HepG2 (cell line): ENCODE data around the gene ZMYND8. TPM values are rescaled to one million over a fixed set of nuclear protein-coding genes. Genes with fewer than 3 reads are reported as not detected.

Experiments
- ATAC-seq: fragments of 200-7000 bp; cut with Tn5 transposase; 3 replicates; pipeline ENCODE4 v1.9.1; 2020; ENCODE audit warnings: mild to moderate bottlenecking, moderate library complexity
- BruUV-seq: library from RNA; stranded (reverse); fragments of 400-500 nt; replicated peaks from 2 replicates; lab custom pipeline; 2021; lab: Mats Ljungman, UMichigan
- CTCF ChIA-PET: fragments of 300-600 bp; formaldehyde crosslinking; extraction: SDS; loops from one replicate; lab custom pipeline; 2021; ENCODE audit warnings: low total read pairs, inconsistent platforms, low intra/inter-chr PET ratio; lab: Yijun Ruan, JAX
- POLR2A ChIA-PET: fragments of 350-600 bp; sonication (Branson Sonifier 250); formaldehyde crosslinking; loops from one replicate; lab custom pipeline; 2020; ENCODE audit warnings: antibody characterized with exemption, inconsistent platforms; lab: Yijun Ruan, JAX
- DNase-seq: peaks from one replicate; pipeline ENCODE4 v3.0.0-alpha.2; 2015; ENCODE audit warnings: low spot score
- FAIRE-seq: peaks from 3 replicates; lab custom pipeline; 2011; peaks lifted over from hg19 to GRCh38; lab: Jason Lieb, UNC
- H2AFZ ChIP-seq: one replicate; pipeline ENCODE4 v1.6.1; 2011; ENCODE audit warnings: low read length, inconsistent platforms
- H3K27ac ChIP-seq: fragments of 300-600 bp; 3 replicates; pipeline ENCODE4 v1.8.0; 2011; ENCODE audit warnings: mixed run types, mild to moderate bottlenecking, mixed read lengths, low read length, inconsistent platforms; ENCODE audit not compliant: insufficient read depth; ENCODE audit errors: extremely low read length
- H3K27me3 ChIP-seq, 2 experiments: fragments of 200-600 bp in 1 of 2; 2 replicates in 1 of 2; 3 replicates in 1 of 2; pipeline versions ENCODE4 v1.6.0 to v1.8.0; 2011; ENCODE audit warnings: low read length in 2 of 2, mild to moderate bottlenecking in 2 of 2, moderate library complexity in 2 of 2, inconsistent platforms in 1 of 2; ENCODE audit not compliant: insufficient read depth in 2 of 2, control insufficient read depth in 1 of 2
- H3K36me3 ChIP-seq, 2 experiments: fragments of 200-600 bp in 1 of 2; replicated peaks in 1 of 2; 2 replicates in 1 of 2; 3 replicates in 1 of 2; pipeline versions ENCODE4 v1.5.1 to v1.8.0; 2011; ENCODE audit warnings: low read length in 2 of 2, inconsistent platforms in 1 of 2; ENCODE audit not compliant: insufficient read depth in 2 of 2, control insufficient read depth in 1 of 2
- H3K4me1 ChIP-seq: 2 replicates; pipeline ENCODE4 v1.5.1; 2012; ENCODE audit warnings: low read length, inconsistent platforms; ENCODE audit not compliant: insufficient read depth
- H3K4me2 ChIP-seq: 2 replicates; pipeline ENCODE4 v1.6.0; 2011; ENCODE audit warnings: low read depth, low read length, inconsistent platforms
- H3K4me3 ChIP-seq, 3 experiments: fragments of 200-600 bp in 1 of 3; sonication (generic), shearing (Covaris generic) in 1 of 3; replicated peaks in 1 of 3; 2 replicates each; pipeline ENCODE4 v1.5.1; 2011 to 2016; ENCODE audit warnings: low read length in 3 of 3, inconsistent platforms in 2 of 3, low read depth in 2 of 3, mild to moderate bottlenecking in 2 of 3, control low read depth in 1 of 3, mixed read lengths in 1 of 3; ENCODE audit not compliant: insufficient read depth in 1 of 3
- H3K79me2 ChIP-seq: one replicate; pipeline ENCODE4 v1.6.1; 2011; ENCODE audit warnings: low read length, inconsistent platforms; ENCODE audit not compliant: insufficient read depth
- H3K9ac ChIP-seq: 2 replicates; pipeline ENCODE4 v1.6.0; 2011; ENCODE audit warnings: mild to moderate bottlenecking, low read depth, low read length, inconsistent platforms; ENCODE audit not compliant: insufficient read depth
- H3K9me3 ChIP-seq: 2 replicates; pipeline ENCODE4 v1.5.1; 2012; ENCODE audit warnings: mild to moderate bottlenecking, low read length
- H4K20me1 ChIP-seq: 2 replicates; pipeline ENCODE4 v1.6.0; 2011; ENCODE audit warnings: inconsistent platforms, mild to moderate bottlenecking, low read length, moderate library complexity; ENCODE audit not compliant: insufficient read depth
- IKZF4 ChIP-seq: sonication (generic); formaldehyde crosslinking; IDR thresholded peaks from 2 replicates; pipeline ENCODE4 v1.5.1; 2020; ENCODE audit warnings: borderline replicate concordance, mild to moderate bottlenecking, low read depth, missing genetic modification reagents; ENCODE audit errors: not compliant biosample characterization
- KDM4B ChIP-seq: sonication (generic); formaldehyde crosslinking; IDR thresholded peaks from 2 replicates; pipeline ENCODE4 v1.4.0; 2020; ENCODE audit warnings: missing genetic modification reagents
- ONECUT2 ChIP-seq: sonication (generic); formaldehyde crosslinking; IDR thresholded peaks from 2 replicates; pipeline ENCODE4 v1.4.0; 2020; ENCODE audit warnings: missing genetic modification reagents
- ZNF567 ChIP-seq: sonication (generic); formaldehyde crosslinking; IDR thresholded peaks from 2 replicates; pipeline ENCODE4 v1.8.1; 2023; ENCODE audit warnings: mild to moderate bottlenecking, missing genetic modification reagents, borderline replicate concordance
- ZNF577 ChIP-seq: sonication (generic); formaldehyde crosslinking; IDR thresholded peaks from 2 replicates; pipeline ENCODE4 v1.4.0; 2020; ENCODE audit warnings: mild to moderate bottlenecking, low read depth, missing genetic modification reagents, borderline replicate concordance
- WGBS: methylation state at CpG from one replicate; pipeline ENCODE4 v1.1.6; 2017; ENCODE audit warnings: low lambda C conversion rate; 5-methylcytosine and 5-hydroxymethylcytosine counted together
- in situ Hi-C: cut with HindIII; loops from 2 replicates; pipeline ENCODE4 v1.10.0; 2017; ENCODE audit warnings: low pct_unique_long_range_greater_than_20kb; ENCODE audit not compliant: extremely low pct_ligation_motif_present
- intact Hi-C: fragments of 100-400 bp; cut with micrococcal nuclease; formaldehyde crosslinking; loops from one replicate; pipeline ENCODE4 v1.10.0; 2022; ENCODE audit not compliant: unreplicated experiment
- polyA plus RNA-seq, 8 experiments: library from polyadenylated mRNA; depleted of rRNA in 3 of 8; stranded (reverse) in 7 of 8; unstranded in 1 of 8; fragments of >200 nt; fragmentation: Illumina TruSeq in 4 of 8; extraction: Trizol in 4 of 8; gene quantifications; 2 replicates each; pipeline versions ENCODE4 v1.2.1 to v1.2.3, GENCODE V29; 2011 to 2016; ENCODE audit warnings: low read depth in 4 of 8, missing spikeins in 1 of 8, mixed read lengths in 1 of 8; ENCODE audit not compliant: insufficient read depth in 1 of 8
- total RNA-seq, 5 experiments: library from RNA; depleted of rRNA; stranded (reverse); fragments of >200 nt; fragmentation: Illumina TruSeq; extraction: Trizol; gene quantifications; 2 replicates each; pipeline ENCODE4 v1.2.3, GENCODE V29; 2016; ENCODE audit warnings: low read depth in 1 of 5
- TF ChIP-seq, protein P1 (sequence below): sonication (generic); formaldehyde crosslinking; IDR thresholded peaks from 2 replicates; pipeline ENCODE4 v1.9.0; 2021; ENCODE audit warnings: missing genetic modification reagents, mild to moderate bottlenecking, borderline replicate concordance

The ZMYND8 gene
- total and polyA plus RNA-seq, 2 of the 13 experiments (the other 11 are each of a cell fraction or from before 2014, with no cell fraction given), result 53.9 to 84.7 TPM

DNA sequence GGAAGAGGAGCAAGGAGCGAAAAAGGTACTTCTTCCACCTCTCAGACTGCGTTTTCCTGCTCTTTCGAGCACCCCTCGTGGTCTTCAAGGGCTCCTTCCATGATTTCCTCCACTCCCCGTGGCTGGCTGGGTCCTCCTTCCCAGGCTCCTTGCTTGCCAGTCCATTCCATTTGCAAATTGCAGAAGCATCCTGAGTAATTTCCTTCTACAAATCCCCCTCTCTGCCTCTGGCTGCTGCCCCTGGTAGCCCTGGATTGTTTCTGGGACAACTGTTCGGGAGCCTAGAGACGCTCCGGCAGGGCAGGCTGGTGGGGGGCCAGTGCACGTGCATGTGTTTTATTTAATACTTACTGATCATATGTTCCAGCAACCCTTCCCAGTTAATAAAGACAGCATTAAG is 173.1 kb downstream of the ZMYND8 start:
- peaks cover 3 to 25% of the 10 kb centered on the region in 2 experiments; a peak in 4 of 5 replicates for H3K27me3 ChIP-seq
- ChIA-PET CTCF (no interaction called here), POLR2A (no interaction called here)
- in situ Hi-C loops, result no loop called here
- H3K36me3 ChIP-seq, result no peaks in the 10 kb centered on the region
- no TSS peak for BruUV-seq
- ATAC-seq (no peak), FAIRE-seq (no peak), DNase-seq (no peak)
- WGBS, result 42% methylated on average over 9 of the region's 9 CpGs
- TF ChIP-seq ZNF577 (CRISPR knock-in tag) (no peak), ZNF567 (CRISPR knock-in tag) (no peak), KDM4B (CRISPR knock-in tag) (no peak), IKZF4 (CRISPR knock-in tag) (no peak), ONECUT2 (CRISPR knock-in tag) (no peak)
- TF ChIP-seq, protein P1, sequence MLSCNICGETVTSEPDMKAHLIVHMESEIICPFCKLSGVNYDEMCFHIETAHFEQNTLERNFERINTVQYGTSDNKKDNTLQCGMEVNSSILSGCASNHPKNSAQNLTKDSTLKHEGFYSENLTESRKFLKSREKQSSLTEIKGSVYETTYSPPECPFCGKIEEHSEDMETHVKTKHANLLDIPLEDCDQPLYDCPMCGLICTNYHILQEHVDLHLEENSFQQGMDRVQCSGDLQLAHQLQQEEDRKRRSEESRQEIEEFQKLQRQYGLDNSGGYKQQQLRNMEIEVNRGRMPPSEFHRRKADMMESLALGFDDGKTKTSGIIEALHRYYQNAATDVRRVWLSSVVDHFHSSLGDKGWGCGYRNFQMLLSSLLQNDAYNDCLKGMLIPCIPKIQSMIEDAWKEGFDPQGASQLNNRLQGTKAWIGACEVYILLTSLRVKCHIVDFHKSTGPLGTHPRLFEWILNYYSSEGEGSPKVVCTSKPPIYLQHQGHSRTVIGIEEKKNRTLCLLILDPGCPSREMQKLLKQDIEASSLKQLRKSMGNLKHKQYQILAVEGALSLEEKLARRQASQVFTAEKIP (CRISPR knock-in tag), result no peak
- no peak overlapping the region for H2AFZ ChIP-seq
- H3K9ac ChIP-seq, result no peak overlapping the region
- no peaks in the 10 kb centered on the region for H3K79me2 ChIP-seq
- H4K20me1 ChIP-seq, result no peaks in the 10 kb centered on the region
- H3K9me3 ChIP-seq, result no peaks in the 10 kb centered on the region
- no peak overlapping the region for H3K27ac ChIP-seq
- H3K4me2 ChIP-seq, result no peak overlapping the region
- peaks cover 8% of the 10 kb centered on the region for H3K4me1 ChIP-seq
- H3K4me3 ChIP-seq, result no peak overlapping the region
- intact Hi-C loops, result no loop called here
